Measurements from ENCODE around the gene SOCS1. TPM values are rescaled to one million over a fixed set of nuclear protein-coding genes. Genes with fewer than 3 reads are reported as not detected.

SOCS1 gene
- total RNA-seq, 1 donor from 2014 or later = 11.1 TPM

GRCh38 chr16:11245988-11246387, 10.0 kb downstream of the SOCS1 start:
- no peak overlapping the region for H3K4me3 Mint-ChIP-seq (ENCODE audit: unreplicated experiment)
- no peaks in the 10 kb centered on the region for H3K36me3 Mint-ChIP-seq (ENCODE audit: unreplicated experiment)
- H3K27ac Mint-ChIP-seq (ENCODE audit: unreplicated experiment) = no peak overlapping the region
- peaks cover 7% of the 10 kb centered on the region for H3K9me3 Mint-ChIP-seq (ENCODE audit: unreplicated experiment)
- H3K4me1 Mint-ChIP-seq (ENCODE audit: low read depth, unreplicated experiment) = no peaks in the 10 kb centered on the region
- TF ChIP-seq CTCF (IDR thresholded peaks at IDR 0.05; ENCODE audit: partially characterized antibody, unreplicated experiment) = no peak
- no peak for DNase-seq
- peaks cover 4% of the 10 kb centered on the region for H3K27me3 Mint-ChIP-seq (ENCODE audit: unreplicated experiment)

GRCh38 chr16:11245222-11245737, 10.7 kb downstream of the SOCS1 start:
- Mint-ChIP-seq H3K27ac (ENCODE audit: unreplicated experiment) (no peak overlapping the region), H3K4me3 (ENCODE audit: unreplicated experiment) (no peak overlapping the region), H3K4me1 (ENCODE audit: low read depth, unreplicated experiment) (no peaks in the 10 kb centered on the region)

GRCh38 chr16:11242658-11243057, 13.3 kb downstream of the SOCS1 start:
- no peak for DNase-seq

More at GRCh38 chr16:11245222-11245737, 10.7 kb downstream of the SOCS1 start:
- Mint-ChIP-seq H3K27me3 (ENCODE audit: unreplicated experiment) (no peaks in the 10 kb centered on the region), H3K36me3 (ENCODE audit: unreplicated experiment) (no peaks in the 10 kb centered on the region), H3K9me3 (ENCODE audit: unreplicated experiment) (peaks cover 7% of the 10 kb centered on the region)
- TF ChIP-seq CTCF (IDR thresholded peaks at IDR 0.05; ENCODE audit: partially characterized antibody, unreplicated experiment) = no peak
- no peak for DNase-seq

GRCh38 chr16:11241480-11242204, 14.4 kb downstream of the SOCS1 start:
- peaks cover 3% of the 10 kb centered on the region for H3K9me3 Mint-ChIP-seq (ENCODE audit: unreplicated experiment)
- H3K4me3 Mint-ChIP-seq (ENCODE audit: unreplicated experiment) = no peak overlapping the region
- no peaks in the 10 kb centered on the region for H3K36me3 Mint-ChIP-seq (ENCODE audit: unreplicated experiment)
- H3K27me3 Mint-ChIP-seq (ENCODE audit: unreplicated experiment) = peaks cover 5% of the 10 kb centered on the region
- no peak for DNase-seq
- H3K27ac Mint-ChIP-seq (ENCODE audit: unreplicated experiment) = no peak overlapping the region
- H3K4me1 Mint-ChIP-seq (ENCODE audit: low read depth, unreplicated experiment) = no peaks in the 10 kb centered on the region
- TF ChIP-seq CTCF (IDR thresholded peaks at IDR 0.05; ENCODE audit: partially characterized antibody, unreplicated experiment) = no peak

More at GRCh38 chr16:11242658-11243057, 13.3 kb downstream of the SOCS1 start:
- no peak overlapping the region for H3K4me3 Mint-ChIP-seq (ENCODE audit: unreplicated experiment)
- no peaks in the 10 kb centered on the region for H3K4me1 Mint-ChIP-seq (ENCODE audit: low read depth, unreplicated experiment)
- no peaks in the 10 kb centered on the region for H3K36me3 Mint-ChIP-seq (ENCODE audit: unreplicated experiment)
- no peak for TF ChIP-seq CTCF (IDR thresholded peaks at IDR 0.05; ENCODE audit: partially characterized antibody, unreplicated experiment)
- H3K9me3 Mint-ChIP-seq (ENCODE audit: unreplicated experiment) = peaks cover 3% of the 10 kb centered on the region
- H3K27me3 Mint-ChIP-seq (ENCODE audit: unreplicated experiment) = peaks cover 5% of the 10 kb centered on the region
- H3K27ac Mint-ChIP-seq (ENCODE audit: unreplicated experiment) = no peak overlapping the region
